Fibroblast of mammary gland (primary cell): ENCODE data around the gene TXNRD3.
A peak's percentile ranks its signal among the peaks of the same experiment; 100 is the strongest.

Source experiments
- DNase-seq: peaks from one replicate; pipeline ENCODE4 v3.0.0-alpha.2; 2010; ENCODE audit warnings: low read depth
- H3K4me3 ChIP-seq: 2 replicates; pipeline ENCODE4 v1.5.1; 2011; ENCODE audit warnings: low read depth, mild to moderate bottlenecking, low read length, moderate library complexity; ENCODE audit not compliant: control insufficient read depth
- CTCF ChIP-seq: conservative IDR thresholded peaks from 2 replicates; pipeline ENCODE4 v1.5.1; 2011; ENCODE audit warnings: low read depth, low read length, inconsistent platforms; ENCODE audit not compliant: control insufficient read depth, insufficient read depth

TXNRD3 gene

GRCh38 chr3:126654571-126655383, at the start of gene TXNRD3:
Gene TXNRD3 (minus strand): TSS chr3:126655124.
- peak within 1 kb of the TSS; percentile 60 for H3K4me3 ChIP-seq
- DNase-seq, result peak; percentile 44
- no peak for TF ChIP-seq CTCF

- peak; percentile 11 for TF ChIP-seq CTCF
- peak; percentile 94 for DNase-seq
- H3K4me3 ChIP-seq, result peak within 1 kb of the TSS; percentile 75
Observed at GRCh38 chr3:126703512-126704493, 48.9 kb upstream of the TXNRD3 start, which contains the start of gene CHCHD6. Gene CHCHD6 (plus strand): TSS chr3:126704240. CDS start chr3:126704313, 73 bp downstream.

- DNase-seq, result no peak
- TF ChIP-seq CTCF, result no peak
- no peak overlapping the region for H3K4me3 ChIP-seq
Observed at GRCh38 chr3:126699011-126699410, 44.1 kb upstream of the TXNRD3 start.

- TF ChIP-seq CTCF, result no peak
- DNase-seq, result no peak
- H3K4me3 ChIP-seq, result no peak overlapping the region
Observed at GRCh38 chr3:126696701-126697267, 41.9 kb upstream of the TXNRD3 start.

- no peak for TF ChIP-seq CTCF
- H3K4me3 ChIP-seq, result no peak overlapping the region
- DNase-seq, result no peak
Observed at GRCh38 chr3:126693921-126694320, 39.0 kb upstream of the TXNRD3 start.

- no peak overlapping the region for H3K4me3 ChIP-seq
- TF ChIP-seq CTCF, result no peak
- DNase-seq, result no peak
Observed at GRCh38 chr3:126692858-126693257, 37.9 kb upstream of the TXNRD3 start.
